GM18508 (cell line): Measurements from ENCODE around the gene CLMN.

Source experiments
- ATAC-seq: cut with Tn5 transposase; IDR thresholded peaks from one replicate; pipeline ENCODE4 v1.9.1; 2021; ENCODE audit warnings: moderate number of reproducible peaks; ENCODE audit not compliant: insufficient read depth, unreplicated experiment

CLMN gene

GRCh38 chr14:95322651-95323050 is 2.9 kb upstream of the CLMN start:
- no peak for ATAC-seq

GRCh38 chr14:95321693-95322455 is 2.2 kb upstream of the CLMN start:
- ATAC-seq: no peak

- ATAC-seq: no peak
Measured at GRCh38 chr14:95320955-95321600, 1.4 kb upstream of the CLMN start.

- no peak for ATAC-seq
Measured at GRCh38 chr14:95320078-95320895, 579 bp upstream of the CLMN start.

- no peak for ATAC-seq
Measured at GRCh38 chr14:95318399-95319311, 1.1 kb downstream of the CLMN start.

- ATAC-seq: no peak
Measured at GRCh38 chr14:95317817-95318343, 1.8 kb downstream of the CLMN start.

- ATAC-seq: no peak
Measured at GRCh38 chr14:95316821-95317220, 2.9 kb downstream of the CLMN start.

GRCh38 chr14:95315579-95315978 is 4.1 kb downstream of the CLMN start:
- no peak for ATAC-seq

GRCh38 chr14:95315156-95315555 is 4.6 kb downstream of the CLMN start:
- ATAC-seq: no peak

GRCh38 chr14:95314609-95315008 is 5.1 kb downstream of the CLMN start:
- ATAC-seq: peak; percentile 67

GRCh38 chr14:95313707-95314106 is 6.0 kb downstream of the CLMN start:
- ATAC-seq: no peak

GRCh38 chr14:95313190-95313589 is 6.5 kb downstream of the CLMN start:
- ATAC-seq: no peak

- ATAC-seq: no peak
Measured at GRCh38 chr14:95312311-95312710, 7.4 kb downstream of the CLMN start.

- ATAC-seq: no peak
Measured at GRCh38 chr14:95311752-95312151, 8.0 kb downstream of the CLMN start.

- no peak for ATAC-seq
Measured at GRCh38 chr14:95310635-95311380, 8.9 kb downstream of the CLMN start.

- ATAC-seq: no peak
Measured at GRCh38 chr14:95309261-95310051, 10.3 kb downstream of the CLMN start.

- no peak for ATAC-seq
Measured at GRCh38 chr14:95308073-95308472, 11.6 kb downstream of the CLMN start.

- ATAC-seq: no peak
Measured at GRCh38 chr14:95307402-95308041, 12.2 kb downstream of the CLMN start.
